ENCODE results near the gene OCA2.

OCA2 gene

GRCh38 chr15:28096411-28096669 is 2.8 kb downstream of the OCA2 start:
- no peak overlapping the region for H4K91ac ChIP-seq (ENCODE audit: low read length)
- no peak overlapping the region for H2BK12ac ChIP-seq (ENCODE audit: low read length in 2 of 2)
- peak overlapping the region; percentile 31 to 67 for H3K4me3 ChIP-seq (ENCODE audit: insufficient read depth in 1 of 2, low read depth in 1 of 2, low read length in 2 of 2)
- H3K14ac ChIP-seq (ENCODE audit: low read length in 2 of 2) = no peak overlapping the region
- peaks cover 4% of the 10 kb centered on the region for H3K9me3 ChIP-seq (ENCODE audit: control insufficient read depth, low read length)
- H2BK15ac ChIP-seq (ENCODE audit: low read depth, poor library complexity, severe bottlenecking) = no peak overlapping the region
- H2BK5ac ChIP-seq (ENCODE audit: low read depth, low read length, poor library complexity, severe bottlenecking) = no peak overlapping the region
- no peak overlapping the region for H3K9ac ChIP-seq (ENCODE audit: low read length)
- H3K23ac ChIP-seq (ENCODE audit: low read length in 2 of 2) = no peak overlapping the region
- H3K18ac ChIP-seq (ENCODE audit: low read depth in 1 of 2, low read length in 2 of 2) = no peak overlapping the region
- peak overlapping the region; percentile 19 for H4K8ac ChIP-seq (ENCODE audit: low read length)
- H3K27ac ChIP-seq (ENCODE audit: low read length, poor library complexity, severe bottlenecking) = no peak overlapping the region
- no peak overlapping the region for H2AFZ ChIP-seq (ENCODE audit: low read depth, low read length)
- H3K4me2 ChIP-seq (ENCODE audit: low read length, poor library complexity, severe bottlenecking) = peak overlapping the region; percentile 80
- no peak for DNase-seq
- H3K4ac ChIP-seq (ENCODE audit: low read depth in 1 of 2, low read length in 2 of 2) = no peak overlapping the region
- H2AK5ac ChIP-seq (ENCODE audit: low read length, severe bottlenecking) = no peak overlapping the region
- H3K79me1 ChIP-seq (replicated peaks; ENCODE audit: low read length, poor library complexity, severe bottlenecking) = no peaks in the 10 kb centered on the region
- WGBS = 3% methylated on average over 13 of the region's 13 CpGs
- H3K4me1 ChIP-seq (ENCODE audit: control insufficient read depth, insufficient read depth, low read depth, low read length) = peaks cover 41% of the 10 kb centered on the region
- no peak overlapping the region for H2BK120ac ChIP-seq (ENCODE audit: low read depth, low read length)
- H3K27me3 ChIP-seq (ENCODE audit: control insufficient read depth in 1 of 2, insufficient read depth in 1 of 2, low read length in 2 of 2) = peaks cover 39 to 82% of the 10 kb centered on the region in 2 experiments
- no peaks in the 10 kb centered on the region for H3K36me3 ChIP-seq (ENCODE audit: control insufficient read depth in 1 of 2, insufficient read depth in 2 of 2, low read depth in 1 of 2, low read length in 2 of 2)

GRCh38 chr15:28094732-28095521 is 4.2 kb downstream of the OCA2 start:
- no peak overlapping the region for H2BK12ac ChIP-seq (ENCODE audit: low read length in 2 of 2)
- H3K18ac ChIP-seq (ENCODE audit: low read depth in 1 of 2, low read length in 2 of 2) = peak overlapping the region in 1 of 2 experiments; percentile 50
- H4K8ac ChIP-seq (ENCODE audit: low read length) = no peak overlapping the region

GRCh38 chr15:28093752-28094535 is 5.2 kb downstream of the OCA2 start:
- Histone ChIP-seq H3K4me2 (ENCODE audit: low read length, poor library complexity, severe bottlenecking) (no peak overlapping the region), H3K27ac (ENCODE audit: low read length, poor library complexity, severe bottlenecking) (no peak overlapping the region), H3K4ac (ENCODE audit: low read depth in 1 of 2, low read length in 2 of 2) (no peak overlapping the region), H3K36me3 (ENCODE audit: control insufficient read depth in 1 of 2, insufficient read depth in 2 of 2, low read depth in 1 of 2, low read length in 2 of 2) (no peaks in the 10 kb centered on the region), H3K79me1 (replicated peaks; ENCODE audit: low read length, poor library complexity, severe bottlenecking) (no peaks in the 10 kb centered on the region), H3K14ac (ENCODE audit: low read length in 2 of 2) (no peak overlapping the region), H3K9ac (ENCODE audit: low read length) (no peak overlapping the region), H4K8ac (ENCODE audit: low read length) (no peak overlapping the region), H2BK15ac (ENCODE audit: low read depth, poor library complexity, severe bottlenecking) (no peak overlapping the region), H2AK5ac (ENCODE audit: low read length, severe bottlenecking) (no peak overlapping the region), H3K4me1 (ENCODE audit: control insufficient read depth, insufficient read depth, low read depth, low read length) (peaks cover 38% of the 10 kb centered on the region), H3K9me3 (ENCODE audit: control insufficient read depth, low read length) (peaks cover 18% of the 10 kb centered on the region), H2AFZ (ENCODE audit: low read depth, low read length) (no peak overlapping the region), H2BK12ac (ENCODE audit: low read length in 2 of 2) (no peak overlapping the region), H3K18ac (ENCODE audit: low read depth in 1 of 2, low read length in 2 of 2) (no peak overlapping the region), H3K27me3 (ENCODE audit: control insufficient read depth in 1 of 2, insufficient read depth in 1 of 2, low read length in 2 of 2) (peaks cover 23 to 69% of the 10 kb centered on the region in 2 experiments), H2BK120ac (ENCODE audit: low read depth, low read length) (no peak overlapping the region), H4K91ac (ENCODE audit: low read length) (no peak overlapping the region), H3K23ac (ENCODE audit: low read length in 2 of 2) (peak overlapping the region in 1 of 2 experiments; percentile 59), H2BK5ac (ENCODE audit: low read depth, low read length, poor library complexity, severe bottlenecking) (no peak overlapping the region), H3K4me3 (ENCODE audit: insufficient read depth in 1 of 2, low read depth in 1 of 2, low read length in 2 of 2) (no peak overlapping the region)
- DNase-seq = no peak
- WGBS = 70% methylated on average over 8 of the region's 20 CpGs

More at GRCh38 chr15:28094732-28095521, 4.2 kb downstream of the OCA2 start:
- H3K9me3 ChIP-seq (ENCODE audit: control insufficient read depth, low read length) = peaks cover 14% of the 10 kb centered on the region
- no peak overlapping the region for H3K4me3 ChIP-seq (ENCODE audit: insufficient read depth in 1 of 2, low read depth in 1 of 2, low read length in 2 of 2)
- H3K14ac ChIP-seq (ENCODE audit: low read length in 2 of 2) = no peak overlapping the region
- DNase-seq = no peak
- H2BK15ac ChIP-seq (ENCODE audit: low read depth, poor library complexity, severe bottlenecking) = no peak overlapping the region
- H3K27ac ChIP-seq (ENCODE audit: low read length, poor library complexity, severe bottlenecking) = no peak overlapping the region
- no peak overlapping the region for H2BK5ac ChIP-seq (ENCODE audit: low read depth, low read length, poor library complexity, severe bottlenecking)
- no peak overlapping the region for H2AK5ac ChIP-seq (ENCODE audit: low read length, severe bottlenecking)
- no peaks in the 10 kb centered on the region for H3K79me1 ChIP-seq (replicated peaks; ENCODE audit: low read length, poor library complexity, severe bottlenecking)
- H3K4me2 ChIP-seq (ENCODE audit: low read length, poor library complexity, severe bottlenecking) = peak overlapping the region; percentile 51
- WGBS = 3% methylated on average over 72 of the region's 76 CpGs
- H3K36me3 ChIP-seq (ENCODE audit: control insufficient read depth in 1 of 2, insufficient read depth in 2 of 2, low read depth in 1 of 2, low read length in 2 of 2) = no peaks in the 10 kb centered on the region
- no peak overlapping the region for H3K9ac ChIP-seq (ENCODE audit: low read length)
- H2BK120ac ChIP-seq (ENCODE audit: low read depth, low read length) = no peak overlapping the region
- peak overlapping the region in 1 of 2 experiments; percentile 30 for H3K23ac ChIP-seq (ENCODE audit: low read length in 2 of 2)
- H4K91ac ChIP-seq (ENCODE audit: low read length) = no peak overlapping the region
- H2AFZ ChIP-seq (ENCODE audit: low read depth, low read length) = no peak overlapping the region
- peaks cover 41% of the 10 kb centered on the region for H3K4me1 ChIP-seq (ENCODE audit: control insufficient read depth, insufficient read depth, low read depth, low read length)
- no peak overlapping the region for H3K4ac ChIP-seq (ENCODE audit: low read depth in 1 of 2, low read length in 2 of 2)
- peaks cover 25 to 68% of the 10 kb centered on the region in 2 experiments for H3K27me3 ChIP-seq (ENCODE audit: control insufficient read depth in 1 of 2, insufficient read depth in 1 of 2, low read length in 2 of 2)

GRCh38 chr15:28091313-28091712 is 7.8 kb downstream of the OCA2 start:
- peaks cover 23 to 46% of the 10 kb centered on the region in 2 experiments for H3K27me3 ChIP-seq (ENCODE audit: control insufficient read depth in 1 of 2, insufficient read depth in 1 of 2, low read length in 2 of 2)
- 91% methylated on average over 2 of the region's 2 CpGs for WGBS
- no peak for DNase-seq

More at GRCh38 chr15:28091313-28091712, 7.8 kb downstream of the OCA2 start:
- H3K14ac ChIP-seq (ENCODE audit: low read length in 2 of 2) = no peak overlapping the region
- no peak overlapping the region for H4K91ac ChIP-seq (ENCODE audit: low read length)
- no peak overlapping the region for H2BK15ac ChIP-seq (ENCODE audit: low read depth, poor library complexity, severe bottlenecking)
- H3K36me3 ChIP-seq (ENCODE audit: control insufficient read depth in 1 of 2, insufficient read depth in 2 of 2, low read depth in 1 of 2, low read length in 2 of 2) = no peaks in the 10 kb centered on the region
- H2BK120ac ChIP-seq (ENCODE audit: low read depth, low read length) = no peak overlapping the region
- no peak overlapping the region for H4K8ac ChIP-seq (ENCODE audit: low read length)
- H3K27ac ChIP-seq (ENCODE audit: low read length, poor library complexity, severe bottlenecking) = no peak overlapping the region
- no peak overlapping the region for H2AFZ ChIP-seq (ENCODE audit: low read depth, low read length)
- H3K23ac ChIP-seq (ENCODE audit: low read length in 2 of 2) = no peak overlapping the region
- H3K9ac ChIP-seq (ENCODE audit: low read length) = no peak overlapping the region
- no peak overlapping the region for H2BK12ac ChIP-seq (ENCODE audit: low read length in 2 of 2)
- H2AK5ac ChIP-seq (ENCODE audit: low read length, severe bottlenecking) = no peak overlapping the region
- H2BK5ac ChIP-seq (ENCODE audit: low read depth, low read length, poor library complexity, severe bottlenecking) = no peak overlapping the region
- H3K4me2 ChIP-seq (ENCODE audit: low read length, poor library complexity, severe bottlenecking) = no peak overlapping the region
- peaks cover 16% of the 10 kb centered on the region for H3K4me1 ChIP-seq (ENCODE audit: control insufficient read depth, insufficient read depth, low read depth, low read length)
- no peak overlapping the region for H3K18ac ChIP-seq (ENCODE audit: low read depth in 1 of 2, low read length in 2 of 2)
- H3K4me3 ChIP-seq (ENCODE audit: insufficient read depth in 1 of 2, low read depth in 1 of 2, low read length in 2 of 2) = no peak overlapping the region
- no peaks in the 10 kb centered on the region for H3K79me1 ChIP-seq (replicated peaks; ENCODE audit: low read length, poor library complexity, severe bottlenecking)
- no peak overlapping the region for H3K4ac ChIP-seq (ENCODE audit: low read depth in 1 of 2, low read length in 2 of 2)
- peaks cover 18% of the 10 kb centered on the region for H3K9me3 ChIP-seq (ENCODE audit: control insufficient read depth, low read length)
